Suprapubic skin (tissue), 4 donors: ENCODE measurements around the gene GON4L. TPM values are rescaled to one million over a fixed set of nuclear protein-coding genes. Genes with fewer than 3 reads are reported as not detected.
"Not testable (repeated sequence)": the region's sequence is repeated elsewhere in the genome, so short reads cannot be mapped to it uniquely, and the experiment has no call there.

Experiments
- DNase-seq, 2 donors: peaks; one replicate each; pipeline ENCODE4 v3.0.0-alpha.2; 2019; ENCODE audit warnings: low spot score in 2 of 2
- H3K27ac ChIP-seq: fragments of 200-600 bp; sonication (generic); one replicate; pipeline ENCODE4 v1.5.1; 2019
- H3K27me3 ChIP-seq: fragments of 200-600 bp; sonication (generic); one replicate; pipeline ENCODE4 v1.5.1; 2019
- H3K36me3 ChIP-seq: fragments of 200-600 bp; sonication (generic); one replicate; pipeline ENCODE4 v1.5.1; 2019
- H3K4me1 ChIP-seq: fragments of 200-600 bp; sonication (generic); one replicate; pipeline ENCODE4 v1.5.1; 2019
- H3K4me3 ChIP-seq: fragments of 200-600 bp; sonication (generic); one replicate; pipeline ENCODE4 v1.5.1; 2019; ENCODE audit warnings: mild to moderate bottlenecking
- H3K9me3 ChIP-seq: fragments of 200-600 bp; sonication (generic); one replicate; pipeline ENCODE4 v1.5.1; 2019
- CTCF ChIP-seq, 2 donors: fragments of 200-600 bp in 1 of 2; fragments of 450-650 bp in 1 of 2; sonication (generic) in 1 of 2; IDR thresholded peaks; one replicate each; pipeline ENCODE4 v1.5.1; 2016 to 2019; ENCODE audit warnings: antibody characterized with exemption in 2 of 2, mild to moderate bottlenecking in 1 of 2, moderate library complexity in 1 of 2
- EP300 ChIP-seq: sonication (generic); formaldehyde crosslinking; IDR thresholded peaks from one replicate; pipeline ENCODE4 v1.6.1; 2017; ENCODE audit warnings: antibody characterized with exemption
- POLR2A ChIP-seq, 2 donors: fragments of 450-650 bp; IDR thresholded peaks; one replicate each; pipeline ENCODE4 v1.6.1; 2017; ENCODE audit warnings: antibody characterized with exemption in 2 of 2, mild to moderate bottlenecking in 2 of 2, moderate library complexity in 2 of 2
- POLR2AphosphoS5 ChIP-seq, 3 donors: sonication (generic); formaldehyde crosslinking; IDR thresholded peaks; one replicate each; pipeline ENCODE4 v1.6.1; 2017; ENCODE audit warnings: antibody characterized with exemption in 3 of 3
- whole genome bisulfite sequencing: methylation state at CpG from one replicate; pipeline ENCODE4 v1.1.5; 2018; 5-methylcytosine and 5-hydroxymethylcytosine counted together
- total RNA-seq, 4 donors: library from RNA; depleted of rRNA; stranded (reverse); fragments of >200 nt; gene quantifications; one replicate each; pipeline ENCODE4 v1.1.0, GENCODE V29; 2016

GON4L gene
- total RNA-seq, 4 donors from 2014 or later: 27.5 to 82.6 (median 43.2) TPM

GRCh38 chr1:155761736-155762405, 95.1 kb downstream of the GON4L start:
- TF ChIP-seq CTCF (IDR thresholded peaks at IDR 0.05) (no peak), POLR2AphosphoS5 (IDR thresholded peaks at IDR 0.05) (no peak), POLR2A (IDR thresholded peaks at IDR 0.05) (no peak), EP300 (no peak)
- no peak overlapping the region for H3K4me3 ChIP-seq
- no peaks in the 10 kb centered on the region for H3K4me1 ChIP-seq
- H3K27me3 ChIP-seq: no peaks in the 10 kb centered on the region
- WGBS: 94% methylated on average over 11 of the region's 11 CpGs
- no peak for DNase-seq
- no peak overlapping the region for H3K27ac ChIP-seq
- peaks cover 90% of the 10 kb centered on the region for H3K36me3 ChIP-seq
- H3K9me3 ChIP-seq: no peaks in the 10 kb centered on the region

GRCh38 chr1:155760751-155761475, 96.1 kb downstream of the GON4L start:
- peaks cover 90% of the 10 kb centered on the region for H3K36me3 ChIP-seq
- H3K4me3 ChIP-seq: no peak overlapping the region
- no peak overlapping the region for H3K27ac ChIP-seq
- WGBS: 97% methylated on average over 2 of the region's 2 CpGs
- TF ChIP-seq POLR2AphosphoS5 (IDR thresholded peaks at IDR 0.05) (no peak), CTCF (IDR thresholded peaks at IDR 0.05) (no peak), POLR2A (IDR thresholded peaks at IDR 0.05) (no peak), EP300 (no peak)
- no peak for DNase-seq
- H3K27me3 ChIP-seq: no peaks in the 10 kb centered on the region
- H3K4me1 ChIP-seq: no peaks in the 10 kb centered on the region
- no peaks in the 10 kb centered on the region for H3K9me3 ChIP-seq

GRCh38 chr1:155759966-155760630, 96.9 kb downstream of the GON4L start:
- TF ChIP-seq POLR2AphosphoS5 (IDR thresholded peaks at IDR 0.05) (no peak), EP300 (no peak), POLR2A (IDR thresholded peaks at IDR 0.05) (no peak), CTCF (IDR thresholded peaks at IDR 0.05) (no peak)
- H3K4me1 ChIP-seq: no peaks in the 10 kb centered on the region
- no peaks in the 10 kb centered on the region for H3K27me3 ChIP-seq
- WGBS: 97% methylated on average over 4 of the region's 4 CpGs
- peaks cover 89% of the 10 kb centered on the region for H3K36me3 ChIP-seq
- no peak overlapping the region for H3K27ac ChIP-seq
- H3K9me3 ChIP-seq: no peaks in the 10 kb centered on the region
- no peak overlapping the region for H3K4me3 ChIP-seq
- no peak for DNase-seq

GRCh38 chr1:155759017-155759416, 98.0 kb downstream of the GON4L start:
- not testable (repeated sequence) for H3K9me3 ChIP-seq, H3K4me3 ChIP-seq, H3K27ac ChIP-seq, H3K4me1 ChIP-seq, DNase-seq, H3K27me3 ChIP-seq
- WGBS: 98% methylated on average over 3 of the region's 3 CpGs
- H3K36me3 ChIP-seq: peaks cover 88% of the 10 kb centered on the region

- H3K36me3 ChIP-seq: peaks cover 44% of the 10 kb centered on the region
- not testable (repeated sequence) for H3K27me3 ChIP-seq, H3K27ac ChIP-seq, H3K9me3 ChIP-seq, DNase-seq, H3K4me3 ChIP-seq, H3K4me1 ChIP-seq
- 85% methylated on average over 5 of the region's 5 CpGs for WGBS
These were observed 108.9 kb downstream of the GON4L start for GRCh38 chr1:155748141-155748540.

GRCh38 chr1:155747586-155747985, 109.4 kb downstream of the GON4L start:
- not testable (repeated sequence) for H3K4me1 ChIP-seq, H3K27me3 ChIP-seq, H3K4me3 ChIP-seq, H3K27ac ChIP-seq, H3K9me3 ChIP-seq
- peak in 1 of 2 donors; percentile 44 for DNase-seq
- peaks cover 38% of the 10 kb centered on the region for H3K36me3 ChIP-seq
- 88% methylated on average over 8 of the region's 12 CpGs for whole genome bisulfite sequencing
